Astrocyte of the cerebellum (primary cell): ENCODE measurements around the gene TMEM235.

Experiments
- DNase-seq: peaks from one replicate; pipeline ENCODE4 v3.0.0-alpha.2; 2011; ENCODE audit warnings: low read depth
- H3K4me3 ChIP-seq: 2 replicates; pipeline ENCODE4 v1.5.1; 2011; ENCODE audit warnings: mild to moderate bottlenecking, low read depth, low read length, moderate library complexity
- CTCF ChIP-seq: IDR thresholded peaks from 2 replicates; pipeline ENCODE4 v1.5.1; 2012; ENCODE audit warnings: low read length, low read depth, moderate library complexity, mild to moderate bottlenecking; ENCODE audit errors: missing control alignments
- in situ Hi-C: cut with HindIII; loops from 2 replicates; pipeline ENCODE4 v1.10.0; 2017; ENCODE audit warnings: low sequenced_read_pairs

Gene TMEM235

GRCh38 chr17:78230996-78231935 is at the start of gene TMEM235:
TSS of gene TMEM235 (plus strand) at chr17:78231631. CDS start at chr17:78232024, 393 bp downstream.
- TF ChIP-seq CTCF: no peak
- no peak for DNase-seq
- H3K4me3 ChIP-seq: peak within 1 kb of the TSS; percentile 24
- in situ Hi-C loops: no loop called here

GRCh38 chr17:78182504-78182903 is 48.9 kb upstream of the TMEM235 start:
- no peak for TF ChIP-seq CTCF
- DNase-seq: no peak
- in situ Hi-C loops: no loop called here
- no peak overlapping the region for H3K4me3 ChIP-seq

GRCh38 chr17:78183916-78184315 is 47.5 kb upstream of the TMEM235 start:
- in situ Hi-C loops: no loop called here
- no peak for DNase-seq
- TF ChIP-seq CTCF: no peak

GRCh38 chr17:78184351-78184750 is 47.1 kb upstream of the TMEM235 start:
- TF ChIP-seq CTCF: no peak
- in situ Hi-C loops: no loop called here
- DNase-seq: no peak
- no peak overlapping the region for H3K4me3 ChIP-seq

More at GRCh38 chr17:78183916-78184315, 47.5 kb upstream of the TMEM235 start:
- H3K4me3 ChIP-seq: no peak overlapping the region

GRCh38 chr17:78184868-78185267 is 46.6 kb upstream of the TMEM235 start:
- no peak for TF ChIP-seq CTCF
- in situ Hi-C loops: no loop called here
- DNase-seq: no peak
- no peak overlapping the region for H3K4me3 ChIP-seq

- DNase-seq: no peak
- TF ChIP-seq CTCF: no peak
- in situ Hi-C loops: no loop called here
- peak overlapping the region; percentile 65 for H3K4me3 ChIP-seq
These were observed 45.3 kb upstream of the TMEM235 start for GRCh38 chr17:78185981-78186691.
